HG03460 (cell line): ENCODE measurements around the gene GSX1.

Experiments
- ATAC-seq: cut with Tn5 transposase; IDR thresholded peaks from one replicate; pipeline ENCODE4 v1.9.1; 2021; ENCODE audit not compliant: unreplicated experiment

The GSX1 gene

GRCh38 chr13:27826379-27827353 is 34.4 kb downstream of the GSX1 start:
- peak; percentile 62 for ATAC-seq

DNA sequence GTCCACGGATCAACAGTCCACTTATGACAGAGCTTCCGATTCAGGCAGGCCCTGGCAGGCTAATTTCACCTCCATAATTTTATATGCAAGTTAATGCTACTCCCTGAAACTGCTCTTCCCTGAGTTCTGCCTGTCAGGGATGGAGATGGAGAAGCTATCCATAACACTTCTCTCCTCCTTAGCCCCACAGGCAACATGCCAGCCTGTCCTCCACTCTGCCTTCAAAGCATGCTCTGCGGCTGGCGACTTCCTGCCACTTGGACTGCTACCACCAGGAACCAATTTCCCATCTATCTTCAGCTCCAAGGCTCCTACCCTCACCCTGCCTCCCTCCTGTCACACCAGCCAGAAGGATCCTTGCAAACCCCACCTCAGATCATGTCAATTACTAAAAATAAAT is 35.4 kb downstream of the GSX1 start:
- no peak for ATAC-seq

DNA sequence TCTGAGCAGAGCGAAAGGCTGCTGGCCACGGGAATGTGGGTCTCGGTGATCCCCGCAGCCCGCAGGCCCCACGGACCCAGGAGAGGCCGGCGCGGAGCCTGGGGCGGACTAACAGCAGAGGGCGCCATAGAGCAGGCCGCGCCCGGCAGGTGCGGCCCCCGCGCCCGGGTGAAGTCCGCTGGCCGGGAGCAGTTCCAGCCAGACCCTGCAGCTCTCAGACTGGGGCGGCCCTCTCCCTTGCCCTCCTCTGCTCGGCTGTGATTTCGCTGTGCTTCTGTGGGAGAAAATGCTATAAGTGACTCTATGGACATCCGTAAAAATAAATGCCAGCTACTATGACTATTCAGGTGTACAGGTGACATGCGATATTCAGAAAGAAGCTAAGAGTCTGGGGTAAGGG is 37.7 kb downstream of the GSX1 start:
- no peak for ATAC-seq

DNA sequence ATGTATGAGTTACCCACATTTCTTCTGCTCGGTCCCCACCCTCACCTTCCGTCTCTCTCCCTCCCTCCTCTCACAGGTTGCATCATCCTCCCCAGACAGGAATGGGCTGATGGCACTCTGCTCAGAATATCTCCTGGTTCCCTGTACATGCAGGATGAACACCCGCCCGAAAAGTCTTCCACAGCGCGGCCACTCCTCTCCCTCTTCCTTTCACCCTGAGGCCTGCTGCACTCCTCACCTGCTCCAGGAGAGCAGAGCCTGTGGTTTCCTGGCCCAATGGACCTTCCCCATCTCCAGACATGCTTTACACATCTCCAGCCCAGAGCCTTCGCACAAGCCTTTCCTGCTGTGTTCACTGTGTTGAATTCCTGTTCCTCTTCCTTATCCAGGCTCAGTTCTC is 40.9 kb downstream of the GSX1 start:
- no peak for ATAC-seq

GRCh38 chr13:27834095-27834494 is 41.8 kb downstream of the GSX1 start:
- ATAC-seq, result no peak

- ATAC-seq, result no peak
Observed at GRCh38 chr13:27835799-27836198, 43.5 kb downstream of the GSX1 start.

DNA sequence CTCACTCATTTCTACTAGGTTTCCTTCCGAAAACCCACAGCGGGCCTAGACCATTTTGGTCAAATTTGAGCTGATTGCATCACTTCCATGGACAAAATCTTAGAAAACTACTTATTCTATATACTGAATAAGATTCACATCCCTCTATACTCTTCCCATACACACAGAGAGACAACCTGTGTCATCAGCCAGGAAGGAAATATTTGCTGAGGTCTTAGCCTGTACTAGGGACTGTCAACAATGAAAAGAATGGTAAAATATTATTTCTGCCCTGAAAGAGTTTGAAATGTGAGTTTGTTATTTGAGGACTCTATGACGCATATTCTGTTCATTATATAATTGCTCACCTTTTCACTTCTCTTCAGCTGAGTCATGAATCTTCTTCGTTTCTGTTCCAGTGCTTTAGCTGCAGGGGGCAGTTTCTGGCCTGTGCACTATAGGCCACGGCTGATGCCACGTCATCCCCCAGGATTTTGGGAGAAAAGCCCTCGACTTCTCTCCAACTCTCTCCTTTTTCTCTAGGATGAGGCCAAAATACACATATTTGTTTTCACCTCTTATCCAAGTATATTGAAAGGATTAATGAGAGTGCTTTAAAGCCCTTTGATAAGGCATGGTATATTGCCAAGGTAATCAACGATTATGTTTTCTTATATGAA is 47.7 kb downstream of the GSX1 start:
- ATAC-seq, result no peak

GRCh38 chr13:27842571-27842970 is 50.3 kb downstream of the GSX1 start:
- ATAC-seq, result no peak
